Astrocyte of the spinal cord (primary cell): ENCODE results near the gene LTBP2.
A peak's percentile ranks its signal among the peaks of the same experiment; 100 is the strongest.
"Not testable (repeated sequence)": the region's sequence is repeated elsewhere in the genome, so short reads cannot be mapped to it uniquely, and the experiment has no call there.

Experiments
- DNase-seq: peaks from one replicate; pipeline ENCODE4 v3.0.0; 2011; ENCODE audit warnings: low read depth, low spot score
- H3K4me3 ChIP-seq: 2 replicates; pipeline ENCODE4 v1.5.1; 2011; ENCODE audit warnings: low read depth, mild to moderate bottlenecking, low read length, moderate library complexity
- in situ Hi-C: cut with HindIII; loops from 2 replicates; pipeline ENCODE4 v1.10.0; 2017; ENCODE audit warnings: low sequenced_read_pairs
- TF ChIP-seq, protein P1 (sequence below): IDR thresholded peaks from 2 replicates; pipeline ENCODE4 v1.5.1; 2012; ENCODE audit warnings: low read depth, mild to moderate bottlenecking, low read length, inconsistent platforms

LTBP2 gene

DNA sequence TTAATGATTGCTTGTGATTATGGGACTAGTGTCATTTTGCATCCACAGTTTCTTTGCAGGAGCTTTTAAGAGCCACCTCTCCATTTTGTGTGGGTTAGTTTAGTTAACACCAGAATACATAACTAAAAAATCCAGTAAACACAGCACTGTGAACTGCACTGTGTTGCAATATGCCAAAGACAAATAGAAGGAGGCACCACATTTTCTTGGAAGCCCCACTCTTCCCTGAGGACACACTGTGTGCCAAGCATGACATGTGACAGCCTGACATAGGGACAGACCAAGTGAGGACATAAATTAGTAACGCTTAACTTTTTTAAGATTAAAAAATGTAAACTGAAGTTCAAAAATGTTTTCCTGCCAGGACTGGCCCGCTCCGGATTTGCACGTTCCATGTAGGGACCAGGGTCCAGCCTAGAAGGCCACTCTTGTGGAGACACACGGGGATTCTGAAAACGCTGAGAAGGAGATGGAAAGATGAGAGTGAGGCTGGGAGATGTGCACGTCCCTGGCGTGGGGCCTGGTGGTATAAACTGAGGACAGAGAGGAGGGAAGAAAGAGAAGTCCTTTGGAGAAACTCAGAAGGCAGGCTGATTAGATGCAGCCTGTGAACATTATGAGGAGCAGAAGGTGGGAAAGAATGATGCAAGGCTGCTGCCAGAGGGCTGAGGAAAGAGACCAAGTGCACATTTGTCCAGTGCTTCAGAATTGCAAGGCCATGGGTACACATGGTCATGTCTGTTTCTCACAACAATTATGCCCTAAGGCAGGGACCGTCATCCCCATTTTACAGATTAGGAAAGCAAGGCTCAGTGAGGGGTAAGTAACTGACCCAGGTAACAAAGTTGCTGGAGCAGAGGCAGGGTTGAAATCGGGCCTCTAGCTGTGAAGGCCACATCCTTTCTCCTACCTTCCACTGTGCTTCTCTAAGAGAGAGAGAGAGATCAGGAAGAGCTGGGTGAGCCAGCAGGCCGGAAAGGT, 73.3 kb downstream of the LTBP2 start:
- TF ChIP-seq, protein P1, sequence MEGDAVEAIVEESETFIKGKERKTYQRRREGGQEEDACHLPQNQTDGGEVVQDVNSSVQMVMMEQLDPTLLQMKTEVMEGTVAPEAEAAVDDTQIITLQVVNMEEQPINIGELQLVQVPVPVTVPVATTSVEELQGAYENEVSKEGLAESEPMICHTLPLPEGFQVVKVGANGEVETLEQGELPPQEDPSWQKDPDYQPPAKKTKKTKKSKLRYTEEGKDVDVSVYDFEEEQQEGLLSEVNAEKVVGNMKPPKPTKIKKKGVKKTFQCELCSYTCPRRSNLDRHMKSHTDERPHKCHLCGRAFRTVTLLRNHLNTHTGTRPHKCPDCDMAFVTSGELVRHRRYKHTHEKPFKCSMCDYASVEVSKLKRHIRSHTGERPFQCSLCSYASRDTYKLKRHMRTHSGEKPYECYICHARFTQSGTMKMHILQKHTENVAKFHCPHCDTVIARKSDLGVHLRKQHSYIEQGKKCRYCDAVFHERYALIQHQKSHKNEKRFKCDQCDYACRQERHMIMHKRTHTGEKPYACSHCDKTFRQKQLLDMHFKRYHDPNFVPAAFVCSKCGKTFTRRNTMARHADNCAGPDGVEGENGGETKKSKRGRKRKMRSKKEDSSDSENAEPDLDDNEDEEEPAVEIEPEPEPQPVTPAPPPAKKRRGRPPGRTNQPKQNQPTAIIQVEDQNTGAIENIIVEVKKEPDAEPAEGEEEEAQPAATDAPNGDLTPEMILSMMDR: no peak
- no peak for DNase-seq
- no peak overlapping the region for H3K4me3 ChIP-seq
- in situ Hi-C loops: no loop called here

DNA sequence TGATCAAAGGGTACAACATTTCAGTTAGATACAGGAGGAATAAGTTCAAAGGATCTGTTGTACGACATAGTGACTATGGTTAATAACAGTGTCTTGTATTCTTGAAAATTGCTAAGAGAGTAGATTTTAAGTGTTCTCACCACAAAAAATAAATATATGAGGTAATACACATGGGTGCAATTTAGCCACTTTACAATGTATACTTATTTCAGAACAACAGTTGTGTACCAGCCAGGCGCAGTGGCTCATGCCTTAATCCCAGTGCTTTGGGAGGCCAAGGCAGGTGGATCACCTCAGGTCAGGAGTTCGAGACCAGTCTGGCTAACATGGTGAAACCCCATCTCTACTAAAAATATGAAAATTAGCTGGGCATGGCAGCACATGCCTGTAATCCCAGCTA, 75.7 kb downstream of the LTBP2 start:
- DNase-seq, in situ Hi-C loops, H3K4me3 ChIP-seq: not testable (repeated sequence)

DNA sequence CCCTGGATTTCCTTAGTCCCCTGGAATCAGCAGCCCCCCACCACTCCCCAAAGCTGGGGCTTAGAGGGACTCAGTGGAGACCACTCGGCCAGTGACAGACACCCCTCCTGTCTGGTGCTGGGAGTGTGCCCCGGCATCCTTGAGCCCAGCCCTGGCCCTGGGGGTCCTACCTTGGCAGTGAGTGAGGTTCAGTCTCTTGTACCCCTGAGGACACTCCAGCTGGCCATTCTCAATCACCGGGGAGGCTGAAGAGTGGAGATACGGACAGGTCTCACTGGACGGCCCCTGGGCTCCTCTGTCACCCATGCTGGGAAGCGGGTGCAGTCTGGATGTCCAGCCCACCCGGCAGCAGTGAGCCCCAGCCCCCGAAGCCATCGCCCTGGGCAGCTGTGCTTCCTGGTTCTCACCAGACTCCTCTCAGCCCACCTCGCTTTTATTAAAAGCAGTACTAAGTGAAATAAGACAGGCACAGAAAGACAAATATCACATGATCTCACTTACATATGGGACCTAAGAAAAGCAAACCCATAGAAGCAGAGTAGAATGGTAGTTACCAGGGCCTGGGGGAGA, 76.2 kb downstream of the LTBP2 start:
- no peak for DNase-seq
- TF ChIP-seq, protein P1: no peak
- in situ Hi-C loops: no loop called here
- no peak overlapping the region for H3K4me3 ChIP-seq

DNA sequence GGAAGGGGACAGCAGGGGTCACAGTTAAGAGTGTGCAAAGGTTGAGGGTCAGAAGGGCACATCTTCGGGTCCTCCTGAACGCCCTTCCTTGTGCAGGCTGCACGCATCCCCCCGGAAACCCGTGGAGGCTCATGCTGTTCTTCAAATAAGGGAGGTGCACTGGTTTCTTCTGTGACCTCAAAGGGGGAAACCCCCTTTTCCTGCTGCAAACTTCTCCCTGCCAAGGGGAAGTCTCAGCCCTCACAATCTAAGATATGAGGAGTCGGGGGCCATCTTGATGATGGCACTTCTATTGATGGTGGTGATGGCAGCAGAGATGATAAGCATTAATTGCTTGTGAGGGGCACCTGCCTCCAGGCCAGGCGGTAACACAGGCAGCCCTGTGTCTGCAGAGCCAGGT, 78.5 kb downstream of the LTBP2 start:
- DNase-seq: no peak
- TF ChIP-seq, protein P1: no peak
- in situ Hi-C loops: no loop called here
- no peak overlapping the region for H3K4me3 ChIP-seq

DNA sequence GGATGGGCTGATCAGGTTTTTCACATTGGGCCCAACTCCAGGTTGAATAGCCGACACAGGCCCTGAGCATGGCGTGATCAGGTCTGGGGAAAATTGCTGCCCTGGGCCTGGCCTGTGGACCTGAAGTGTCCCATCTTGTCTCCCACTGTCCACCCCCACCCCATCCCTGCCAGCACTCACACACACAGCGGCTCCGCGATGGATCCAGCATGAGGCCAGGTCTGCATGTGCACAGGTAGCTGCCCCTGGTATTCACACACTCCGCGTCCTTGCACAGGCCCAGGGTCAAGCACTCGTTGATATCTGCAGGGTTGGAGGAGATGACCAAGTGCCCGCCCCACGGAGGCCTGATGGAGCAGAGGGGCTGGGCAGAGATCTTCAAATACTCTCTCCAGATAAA, 79.8 kb downstream of the LTBP2 start:
- H3K4me3 ChIP-seq: no peak overlapping the region
- no peak for DNase-seq
- TF ChIP-seq, protein P1: no peak
- in situ Hi-C loops: no loop called here

DNA sequence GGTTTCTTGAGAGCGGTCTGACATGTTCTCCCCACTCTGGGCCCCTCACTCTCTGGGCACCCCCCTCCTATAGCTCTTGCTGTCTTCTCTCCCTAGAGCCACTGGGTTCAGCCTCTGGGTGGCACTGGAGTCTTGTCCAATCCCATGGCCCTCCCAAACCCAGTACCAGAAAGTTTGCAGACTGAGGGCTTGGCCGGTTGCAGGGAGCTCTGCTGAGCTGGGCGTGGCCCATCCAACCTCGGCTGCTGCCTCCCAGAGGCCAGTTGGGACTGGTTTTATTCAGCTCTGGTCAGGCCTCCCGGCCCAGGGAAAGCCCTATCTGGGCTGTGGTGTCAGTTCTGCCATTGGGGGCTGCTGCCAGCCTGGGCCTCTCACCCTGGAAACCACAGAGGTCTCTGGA, 80.6 kb downstream of the LTBP2 start:
- TF ChIP-seq, protein P1: no peak
- peak; percentile 30 for DNase-seq
- no peak overlapping the region for H3K4me3 ChIP-seq
- in situ Hi-C loops: no loop called here

DNA sequence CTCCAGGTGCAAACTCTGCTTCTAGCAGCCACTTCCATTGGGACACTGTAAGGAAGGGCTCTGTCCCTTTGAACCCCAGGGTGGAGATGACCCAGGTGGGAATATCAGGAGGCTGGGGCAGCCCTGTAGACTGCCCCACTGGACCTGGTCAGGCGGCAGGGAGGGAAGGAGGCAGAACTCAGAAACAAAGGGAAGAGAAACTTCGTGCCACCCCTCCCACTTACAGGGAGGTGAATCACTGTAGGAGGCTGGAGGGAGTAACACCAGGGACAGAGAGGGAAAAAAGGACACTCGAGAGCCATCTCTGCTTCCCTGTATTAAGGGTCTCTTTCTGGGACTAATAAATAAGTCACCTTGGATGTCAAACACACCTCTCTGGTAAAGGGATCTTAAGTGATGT, 81.0 kb downstream of the LTBP2 start:
- in situ Hi-C loops: no loop called here
- no peak overlapping the region for H3K4me3 ChIP-seq
- TF ChIP-seq, protein P1: no peak
- DNase-seq: no peak
